H1 (cell line): ENCODE data around the gene FOSL2. TPM values are rescaled to one million over a fixed set of nuclear protein-coding genes. Genes with fewer than 3 reads are reported as not detected.

ENCODE experiments used
- SAP30 ChIP-seq: fragments of 300-600 bp; sonication (generic); IDR thresholded peaks from 2 replicates; pipeline ENCODE4 v1.7.1; 2012; ENCODE audit warnings: low read length, moderate library complexity, mild to moderate bottlenecking, inconsistent platforms; ENCODE audit not compliant: insufficient read depth, insufficient replicate concordance
- polyA plus RNA-seq, 7 experiments: library from polyadenylated mRNA; depleted of rRNA in 3 of 7; stranded (reverse) in 5 of 7; unstranded in 2 of 7; fragments of >200 nt in 5 of 7; fragments of 200-250 nt in 2 of 7; gene quantifications; 1 replicate in 5 of 7; 2 replicates in 1 of 7; 4 replicates in 1 of 7; pipeline versions ENCODE4 v1.2.1 to v1.2.3, GENCODE V29; 2011 to 2013; ENCODE audit warnings: missing spikeins in 2 of 7, mixed read lengths in 2 of 7
- total RNA-seq: library from RNA; stranded (reverse); fragmentation: NEBNext Ultra II Directional; extraction: Animal tissue kit (Norgen Biotek cat#: 25700); gene quantifications from 2 replicates; pipeline ENCODE4 v1.2.1, GENCODE V29; 2021

The FOSL2 gene
- total and polyA plus RNA-seq, 2 of the 8 experiments (the other 6 are each of a cell fraction or from before 2014, with no cell fraction given) = 1.5 to 4.5 TPM

GRCh38 chr2:28423856-28424605, 31.4 kb downstream of the FOSL2 start (continued):
- TF ChIP-seq SAP30 = no peak
- TF ChIP-seq, all 59 proteins: peak for 0
